Astrocyte of the hippocampus (primary cell): ENCODE measurements around the gene SLC25A23.
"Not testable (repeated sequence)": the region's sequence is repeated elsewhere in the genome, so short reads cannot be mapped to it uniquely, and the experiment has no call there.

Experiments
- DNase-seq: peaks from one replicate; pipeline ENCODE4 v3.0.0; 2011; ENCODE audit warnings: low read depth, low spot score

The SLC25A23 gene

DNA sequence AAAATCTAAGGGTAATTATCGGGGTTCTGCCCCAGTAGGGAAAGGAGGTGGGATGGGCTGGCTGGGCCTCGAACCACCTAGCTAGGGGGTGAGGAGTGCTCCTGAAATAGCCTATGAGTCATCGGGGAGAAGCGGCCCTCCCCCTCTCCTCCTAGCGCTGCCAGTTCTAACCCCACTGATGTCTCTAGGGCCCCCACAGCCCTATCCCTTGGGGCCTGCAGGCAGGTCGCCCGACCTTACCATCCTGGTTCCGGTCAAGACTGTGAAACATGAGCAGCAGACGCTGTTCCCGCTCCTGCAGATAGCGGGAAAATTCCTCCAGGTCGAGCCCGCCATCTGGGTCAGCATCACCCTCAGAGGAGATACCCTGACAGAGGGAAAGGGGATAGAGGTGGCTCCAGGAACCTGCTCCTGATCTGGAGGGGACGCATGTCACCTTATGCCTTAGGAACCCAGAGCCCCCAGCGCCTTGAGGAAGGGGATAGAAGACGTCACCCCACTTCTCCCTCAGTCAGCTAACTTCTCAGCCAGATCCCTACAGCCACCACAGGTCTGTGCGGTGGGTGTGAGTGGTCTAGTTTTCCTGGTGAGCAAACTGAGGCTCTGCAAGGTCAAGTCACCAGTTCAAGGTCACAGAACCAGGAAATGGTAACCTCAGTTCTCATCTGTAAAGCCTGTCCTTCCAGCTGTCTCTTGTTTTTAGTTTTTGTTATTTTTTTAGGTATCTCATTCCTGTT lies 1.5 kb downstream of the SLC25A23 start:
- DNase-seq: no peak

GRCh38 chr19:6455924-6456323 lies 3.7 kb downstream of the SLC25A23 start:
- no peak for DNase-seq

DNA sequence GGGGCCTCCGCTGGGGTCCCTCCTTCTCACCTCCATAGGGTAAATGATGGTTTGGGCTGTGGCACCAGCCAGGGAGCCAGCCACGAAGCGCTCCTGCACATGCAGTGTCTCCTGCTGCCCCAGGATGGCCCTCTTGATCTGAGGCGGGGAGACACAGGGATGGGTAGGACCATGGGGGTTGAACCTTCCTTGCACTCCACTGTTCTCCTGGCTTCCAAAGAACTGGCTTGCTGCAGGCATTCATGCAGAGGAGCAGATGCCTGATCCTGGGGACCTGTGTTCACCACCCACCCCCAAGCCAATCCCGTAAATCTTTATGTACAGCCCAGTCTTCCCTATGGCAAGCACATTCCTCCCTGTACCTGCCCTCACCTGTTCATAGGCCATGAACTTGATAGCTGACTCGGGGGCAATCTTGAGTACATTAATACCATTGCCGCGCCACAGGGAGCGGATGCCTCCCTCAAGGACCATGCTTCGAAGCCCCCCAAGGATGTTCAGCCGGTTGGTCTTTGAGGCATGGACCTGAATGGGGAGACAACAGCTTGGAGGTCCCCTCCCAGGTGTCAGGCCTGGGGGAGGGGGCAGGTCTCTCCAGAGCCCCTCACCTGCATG lies 5.5 kb downstream of the SLC25A23 start:
- no peak for DNase-seq

DNA sequence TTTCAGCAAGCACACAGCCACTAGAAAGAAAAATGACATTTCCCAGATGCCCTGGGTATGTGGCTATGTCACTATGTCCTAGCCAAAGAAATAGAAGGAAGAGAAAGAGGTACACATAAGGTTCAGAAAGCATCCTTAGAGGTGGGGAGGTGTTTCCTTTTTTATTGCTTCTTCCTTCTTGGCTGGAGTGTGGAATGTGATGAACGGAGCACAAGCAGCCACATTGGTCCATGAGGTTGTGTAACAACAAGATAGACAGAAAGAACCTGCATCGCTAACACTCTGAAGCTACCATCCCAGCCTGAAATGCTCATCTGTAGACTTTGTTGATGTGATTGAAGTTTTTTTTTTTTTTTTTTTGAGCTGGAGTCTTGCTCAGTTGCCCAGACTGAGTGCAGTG lies 6.7 kb downstream of the SLC25A23 start:
- DNase-seq: no peak

DNA sequence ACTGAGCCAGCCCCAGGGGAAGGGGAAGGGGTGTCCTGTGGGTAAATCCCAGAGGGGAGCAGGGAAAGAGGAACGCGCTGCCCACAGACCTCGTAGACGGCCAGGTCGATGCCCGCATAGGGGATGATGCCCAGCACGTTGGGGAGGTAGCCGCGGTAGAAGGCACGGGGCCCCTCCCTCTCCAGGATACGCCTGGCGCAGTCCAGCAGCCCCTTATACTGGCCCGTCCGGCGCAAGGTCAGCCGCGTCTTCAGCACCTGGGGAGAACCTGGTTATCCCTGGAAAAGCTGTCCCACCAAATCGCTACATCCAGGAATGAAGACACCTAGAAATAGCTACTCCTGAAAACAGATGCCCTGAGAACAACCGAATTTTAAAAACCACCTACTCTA lies 7.4 kb downstream of the SLC25A23 start:
- DNase-seq: no peak

DNA sequence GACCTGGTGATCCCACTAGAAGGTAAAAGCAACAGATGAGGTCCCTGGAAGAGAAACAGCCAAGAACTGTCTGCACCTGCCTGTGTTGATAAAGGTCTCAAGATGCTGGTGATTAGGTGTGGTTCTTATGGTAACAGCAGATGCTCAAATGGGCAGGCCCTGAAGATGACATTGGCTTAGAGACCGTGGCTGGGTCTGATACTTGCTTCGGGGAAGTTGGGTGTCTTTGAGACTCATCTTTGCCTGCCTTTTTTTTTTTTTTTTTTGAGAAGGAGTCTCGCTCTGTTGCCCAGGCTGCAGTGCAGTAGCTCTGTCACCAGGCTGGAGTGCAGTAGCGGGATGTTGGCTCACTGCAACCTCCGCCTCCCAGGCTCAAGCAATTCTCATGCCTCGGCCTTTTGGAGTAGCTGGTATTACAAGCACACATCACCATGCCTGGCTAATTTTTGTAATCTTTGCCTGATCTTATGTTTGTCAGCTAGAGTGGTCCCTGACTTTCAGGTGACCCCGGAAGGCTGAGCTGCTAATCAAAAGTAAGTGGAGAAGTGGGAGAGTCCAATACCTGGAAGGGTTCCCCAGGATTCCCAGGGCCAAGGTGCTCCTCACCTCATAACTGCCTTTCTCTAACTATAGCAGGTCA lies 7.9 kb downstream of the SLC25A23 start:
- no peak for DNase-seq

GRCh38 chr19:6450166-6450565 lies 9.4 kb downstream of the SLC25A23 start:
- no peak for DNase-seq

DNA sequence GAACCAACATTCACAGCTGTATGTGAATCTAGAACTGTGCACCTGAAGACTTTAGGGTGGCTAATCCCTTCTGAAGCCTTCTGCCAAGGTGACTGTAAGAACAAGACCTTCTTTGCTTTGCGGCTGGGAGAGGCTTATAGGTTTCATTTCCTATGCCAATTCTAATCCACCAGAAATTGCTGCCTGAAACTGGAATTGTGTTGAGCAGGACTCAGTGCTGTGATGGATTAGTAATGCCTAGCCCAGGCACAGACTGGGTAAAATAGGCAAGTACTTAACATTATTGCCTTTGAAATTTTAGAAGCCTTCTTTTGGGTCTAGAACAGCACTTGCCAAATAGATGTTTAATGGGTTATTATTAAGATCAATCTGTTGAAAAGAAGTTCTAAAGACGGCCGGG lies 11.5 kb downstream of the SLC25A23 start:
- DNase-seq: no peak

- no peak for DNase-seq
Measured at GRCh38 chr19:6446452-6446851, 13.1 kb downstream of the SLC25A23 start.

GRCh38 chr19:6443986-6444385 lies 15.6 kb downstream of the SLC25A23 start:
- no peak for DNase-seq

DNA sequence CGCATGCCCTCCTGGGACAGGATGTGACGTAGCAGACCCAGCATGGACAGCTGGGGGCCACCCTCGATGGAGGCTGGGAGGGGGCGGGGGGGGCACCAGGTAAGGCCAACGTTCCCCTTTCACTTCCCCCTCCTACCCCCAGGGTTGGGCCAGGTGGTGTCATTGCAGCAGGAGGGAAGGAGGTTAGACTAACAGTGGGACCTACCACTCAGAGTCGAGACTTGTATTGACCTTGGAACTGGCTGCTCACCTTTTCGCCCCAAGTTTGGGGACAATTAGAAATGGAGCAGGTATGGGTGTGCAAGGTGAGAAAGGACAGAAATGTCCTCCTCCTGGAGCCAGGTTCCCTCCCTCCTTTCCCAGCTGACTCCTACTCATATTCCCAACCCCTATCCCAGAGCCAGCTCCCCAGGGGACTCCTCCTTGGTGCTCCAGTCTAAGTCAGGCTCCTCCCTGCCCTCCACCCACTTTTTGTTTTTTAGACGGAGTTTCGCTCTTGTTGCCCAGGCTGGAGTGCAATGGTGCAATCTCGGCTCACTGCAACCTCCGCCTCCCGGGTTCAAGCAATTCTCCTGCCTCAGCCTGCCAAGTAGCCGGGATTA lies 17.4 kb downstream of the SLC25A23 start:
- no peak for DNase-seq

GRCh38 chr19:6440905-6441304 lies 18.7 kb downstream of the SLC25A23 start:
- no peak for DNase-seq

- DNase-seq: no peak
Measured at GRCh38 chr19:6439743-6440142, 19.8 kb downstream of the SLC25A23 start.

GRCh38 chr19:6433663-6434062 lies 25.9 kb downstream of the SLC25A23 start, which contains the start of gene SLC25A41:
TSS of gene SLC25A41 (minus strand) at chr19:6433763. CDS start at chr19:6433693, 70 bp downstream.
- no peak for DNase-seq

DNA sequence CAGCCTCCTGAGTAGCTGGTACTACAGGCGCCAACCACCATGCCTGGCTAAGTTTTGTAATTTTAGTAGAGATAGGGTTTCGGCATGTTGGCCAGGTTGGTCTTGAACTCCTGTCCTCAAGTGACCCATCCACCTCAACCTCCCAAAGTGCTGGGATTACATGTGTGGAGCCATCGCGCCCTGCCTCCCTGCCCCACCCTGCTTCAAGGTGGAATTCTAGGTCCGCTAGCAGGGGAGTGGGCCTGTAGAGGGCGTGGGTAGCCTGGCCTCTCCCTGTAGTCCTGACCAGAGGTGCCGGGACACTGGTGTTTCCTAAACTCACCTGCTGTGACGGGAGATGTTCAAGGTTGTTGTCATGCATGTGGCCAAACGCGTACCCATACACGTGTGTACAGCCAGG lies 26.4 kb downstream of the SLC25A23 start:
- DNase-seq: no peak

- DNase-seq: no peak
Measured at GRCh38 chr19:6431891-6432290, 27.7 kb downstream of the SLC25A23 start.

GRCh38 chr19:6429419-6430221 lies 30.0 kb downstream of the SLC25A23 start:
- no peak for DNase-seq

- DNase-seq: not testable (repeated sequence)
Measured at GRCh38 chr19:6428692-6429418, 30.7 kb downstream of the SLC25A23 start.

DNA sequence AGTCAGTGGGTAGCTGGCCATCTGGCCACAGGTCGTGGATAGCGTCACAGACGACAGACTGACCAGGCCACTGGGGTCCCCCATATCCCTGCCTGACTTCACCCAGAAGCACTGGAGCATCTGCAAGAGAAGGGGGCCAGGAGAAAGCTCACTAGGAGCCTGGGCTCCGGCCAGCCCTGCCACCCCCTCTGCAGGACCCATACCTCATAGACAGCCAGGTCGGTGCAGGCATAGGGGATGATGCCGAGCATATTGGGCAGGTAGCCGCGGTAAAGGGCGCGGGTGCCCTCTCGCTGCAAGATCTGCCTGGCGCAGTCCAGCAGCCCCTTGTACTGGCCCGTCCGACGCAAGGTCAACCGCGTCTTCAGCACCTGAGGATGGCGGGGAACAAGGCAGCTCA lies 32.5 kb downstream of the SLC25A23 start:
- no peak for DNase-seq

- no peak for DNase-seq
Measured at GRCh38 chr19:6425732-6426620, 33.6 kb downstream of the SLC25A23 start.
